ENCODE measurements around the gene SLC35E2B.
"Not testable (repeated sequence)": the region's sequence is repeated elsewhere in the genome, so short reads cannot be mapped to it uniquely, and the experiment has no call there.

The SLC35E2B gene

DNA sequence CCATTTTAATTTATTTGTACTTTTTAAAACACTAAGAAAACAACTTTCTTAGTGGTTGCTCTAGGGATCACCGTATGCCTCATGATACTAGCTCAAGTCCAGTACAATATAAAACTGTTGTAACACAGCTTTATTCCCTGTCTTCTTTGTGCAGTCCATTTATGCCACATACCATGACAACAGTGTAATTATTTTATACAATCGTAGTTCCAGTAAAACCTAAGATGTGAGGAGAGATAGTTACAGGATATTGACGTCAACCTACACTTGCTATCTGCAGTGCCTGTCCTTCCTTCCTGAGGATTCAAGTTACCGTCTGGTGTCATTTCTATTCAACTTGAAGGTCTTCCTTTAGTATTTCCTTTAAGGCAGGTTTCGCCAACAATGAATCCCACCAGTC lies 46.3 kb downstream of the SLC35E2B start:
- in situ Hi-C loops (cut with HindIII; ENCODE audit: low sequenced_read_pairs): not testable (repeated sequence)

DNA sequence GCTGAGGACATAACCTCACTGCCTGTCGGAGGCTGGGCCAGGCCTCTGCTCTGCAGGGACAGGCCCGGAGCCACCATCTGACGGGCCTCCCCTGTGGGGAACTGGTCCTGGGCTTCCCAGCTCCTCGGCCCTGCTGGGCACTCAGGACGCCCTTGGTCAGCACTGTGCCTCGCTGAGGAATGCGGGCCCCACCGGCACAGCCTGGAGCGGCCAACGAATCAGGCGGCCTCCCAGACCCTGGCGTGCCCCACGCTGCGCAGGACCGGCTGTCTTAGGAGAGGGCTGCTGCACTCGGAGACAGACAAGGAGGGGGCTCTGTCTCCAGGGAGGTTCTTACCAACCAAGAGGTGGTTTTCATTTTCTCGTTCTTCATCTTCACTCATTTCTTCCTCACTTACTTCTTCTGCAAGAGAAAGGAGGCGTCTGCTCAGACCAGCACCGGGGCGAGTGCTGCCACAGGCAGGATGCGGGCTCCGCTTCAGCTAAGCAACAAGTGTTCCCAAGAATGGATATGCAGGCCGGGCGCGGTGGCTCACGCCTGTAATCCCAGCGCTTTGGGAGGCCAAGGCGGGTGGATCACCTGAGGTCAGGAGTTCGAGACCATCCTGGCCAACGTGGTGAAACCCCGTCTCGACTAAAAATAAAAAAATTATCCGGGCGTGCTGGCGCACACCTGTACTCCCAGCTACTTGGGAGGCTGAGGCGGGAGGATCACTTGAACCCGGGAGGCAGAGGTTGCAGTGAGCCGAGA lies 51.7 kb downstream of the SLC35E2B start:
- in situ Hi-C loops (cut with HindIII; ENCODE audit: low sequenced_read_pairs): not testable (repeated sequence)

DNA sequence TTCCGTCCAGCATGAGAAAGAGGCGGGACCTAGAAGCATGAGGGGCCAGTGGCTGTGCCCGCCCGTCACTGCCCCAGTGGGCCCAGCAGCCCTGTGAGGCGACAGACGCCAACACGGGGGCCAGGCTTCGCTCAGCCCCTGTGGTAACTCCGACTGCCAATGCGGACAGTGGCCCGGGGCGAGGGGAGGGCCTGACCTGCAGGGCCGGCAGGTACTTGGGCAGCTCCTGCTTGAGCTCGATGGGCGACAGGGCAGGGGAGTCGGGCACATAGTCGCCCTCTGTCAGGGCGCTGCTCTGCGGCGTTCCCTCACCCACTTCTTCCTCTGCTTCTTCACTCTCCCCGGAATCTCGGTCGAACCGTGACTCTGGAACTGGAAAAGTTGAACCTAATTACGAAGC lies 52.5 kb downstream of the SLC35E2B start:
- in situ Hi-C loops (cut with HindIII; ENCODE audit: low sequenced_read_pairs): not testable (repeated sequence)

DNA sequence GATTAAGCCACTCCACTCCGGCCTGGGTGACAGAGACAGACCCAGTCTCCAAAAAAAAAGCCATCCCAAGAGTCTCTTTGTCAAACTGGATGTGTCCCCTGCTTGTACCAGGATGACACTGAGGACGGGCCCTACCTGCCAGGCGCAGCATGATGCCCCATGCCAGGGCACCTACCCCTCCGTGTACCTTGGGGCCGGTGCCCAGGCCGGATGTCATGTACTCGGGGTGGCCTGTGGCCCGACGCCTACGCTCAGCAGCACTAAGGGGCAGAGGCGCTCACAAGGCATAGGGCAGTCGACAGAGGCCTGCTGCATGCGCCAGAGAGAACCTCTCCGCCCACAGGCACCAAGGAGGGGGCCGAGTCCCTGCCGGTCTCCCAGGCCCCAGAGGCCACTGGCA lies 53.2 kb downstream of the SLC35E2B start:
- in situ Hi-C loops (cut with HindIII; ENCODE audit: low sequenced_read_pairs): not testable (repeated sequence)

DNA sequence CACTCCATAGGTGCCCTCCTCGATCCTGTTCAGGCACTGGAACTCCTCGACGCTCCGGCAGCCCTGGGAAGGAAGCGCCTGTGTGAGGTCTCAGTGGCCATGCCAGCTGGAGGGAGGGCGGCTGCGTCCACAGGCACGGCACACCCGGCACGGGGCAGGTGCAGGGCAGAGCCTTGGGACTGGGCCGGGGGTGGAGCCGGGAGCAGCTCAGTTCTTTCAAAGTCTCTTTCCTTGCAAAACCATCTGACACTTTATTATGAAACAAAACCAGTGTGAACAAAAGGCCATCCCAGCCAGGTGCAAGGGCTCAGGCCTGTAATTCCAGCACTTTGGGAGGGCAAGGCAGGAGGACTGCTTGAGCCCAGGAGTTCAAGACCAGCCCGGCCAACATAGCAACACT lies 54.1 kb downstream of the SLC35E2B start:
- in situ Hi-C loops (cut with HindIII; ENCODE audit: low sequenced_read_pairs): not testable (repeated sequence)

DNA sequence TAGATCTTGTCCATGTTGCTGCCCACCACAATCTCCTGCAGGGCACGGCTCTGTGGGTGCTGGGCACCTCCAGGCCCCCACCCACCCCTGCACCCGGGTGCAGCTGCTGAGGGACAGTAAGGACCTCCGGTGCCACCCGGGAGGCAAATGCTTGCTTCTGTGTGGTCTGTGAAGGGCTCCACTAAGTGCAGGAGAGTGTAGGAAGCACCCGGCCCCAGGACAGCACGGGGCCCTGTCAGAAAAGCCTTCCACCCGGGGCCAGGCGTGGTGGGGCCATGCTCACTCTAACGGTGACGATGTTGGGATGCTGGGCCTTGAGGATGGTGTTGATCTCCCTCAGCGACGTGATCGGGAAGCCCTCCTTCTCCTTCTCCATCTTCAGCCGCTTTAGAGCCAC lies 55.1 kb downstream of the SLC35E2B start:
- in situ Hi-C loops (cut with HindIII; ENCODE audit: low sequenced_read_pairs): not testable (repeated sequence)

DNA sequence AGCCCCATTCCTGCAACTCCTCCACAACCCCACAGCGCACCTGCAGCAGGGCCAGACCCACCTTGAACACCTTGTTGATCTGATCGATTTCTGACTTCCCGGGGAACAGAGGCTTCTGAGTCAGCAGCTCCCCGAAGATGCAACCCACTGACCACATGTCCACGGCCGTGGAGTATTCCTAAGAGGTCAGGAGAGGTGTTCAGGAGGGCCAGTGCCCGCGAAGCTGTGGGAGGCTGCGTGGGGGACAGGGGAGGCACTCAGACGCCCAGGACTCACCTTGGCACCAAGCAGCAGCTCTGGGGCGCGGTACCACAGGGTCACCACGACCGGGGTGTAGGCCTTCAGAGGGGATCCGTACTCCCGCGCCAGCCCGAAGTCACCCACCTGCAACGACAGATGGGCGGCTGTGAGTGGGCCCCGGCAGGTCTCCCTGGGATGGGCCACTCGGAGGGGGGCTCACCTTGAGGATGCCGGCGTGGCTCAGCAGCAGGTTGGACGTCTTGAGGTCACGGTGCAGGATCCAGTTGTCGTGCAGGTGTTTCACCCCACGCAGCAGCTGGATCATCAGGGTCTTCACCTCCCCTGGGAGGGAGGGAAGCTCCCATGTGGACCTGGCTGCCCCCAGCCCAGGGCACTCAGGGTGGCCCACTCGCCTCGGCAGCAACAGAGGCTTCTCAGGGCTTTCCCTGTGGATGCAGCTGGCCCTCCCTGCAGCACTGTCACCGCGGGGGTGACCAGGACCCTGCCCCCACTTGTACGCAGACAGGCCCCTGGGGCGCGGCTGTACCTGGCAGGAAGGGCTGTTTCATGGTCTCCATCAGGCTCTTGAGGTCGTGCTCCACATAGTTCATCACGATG lies 55.7 kb downstream of the SLC35E2B start:
- in situ Hi-C loops (cut with HindIII; ENCODE audit: low sequenced_read_pairs): not testable (repeated sequence)

DNA sequence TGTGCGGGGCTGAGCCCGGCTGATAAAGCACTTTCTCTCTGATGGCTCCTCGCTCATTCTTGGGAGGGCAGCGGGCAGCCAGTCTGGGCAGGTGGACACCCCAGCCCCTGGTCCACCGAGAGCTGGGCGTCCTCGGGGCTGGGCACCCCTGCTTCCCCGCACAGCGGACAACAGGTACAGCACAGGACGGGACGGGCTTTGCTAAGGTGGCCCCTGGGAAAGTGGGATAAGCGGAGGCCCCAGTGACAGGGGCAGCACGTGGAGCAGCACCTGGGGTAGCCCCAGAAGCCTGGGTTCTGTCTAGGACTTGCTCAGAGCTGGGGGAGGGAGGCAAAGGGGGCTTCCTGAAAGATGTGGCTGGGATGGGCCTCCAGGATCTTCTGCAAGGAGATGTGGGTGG lies 58.0 kb downstream of the SLC35E2B start:
- in situ Hi-C loops (cut with HindIII; ENCODE audit: low sequenced_read_pairs): not testable (repeated sequence)

DNA sequence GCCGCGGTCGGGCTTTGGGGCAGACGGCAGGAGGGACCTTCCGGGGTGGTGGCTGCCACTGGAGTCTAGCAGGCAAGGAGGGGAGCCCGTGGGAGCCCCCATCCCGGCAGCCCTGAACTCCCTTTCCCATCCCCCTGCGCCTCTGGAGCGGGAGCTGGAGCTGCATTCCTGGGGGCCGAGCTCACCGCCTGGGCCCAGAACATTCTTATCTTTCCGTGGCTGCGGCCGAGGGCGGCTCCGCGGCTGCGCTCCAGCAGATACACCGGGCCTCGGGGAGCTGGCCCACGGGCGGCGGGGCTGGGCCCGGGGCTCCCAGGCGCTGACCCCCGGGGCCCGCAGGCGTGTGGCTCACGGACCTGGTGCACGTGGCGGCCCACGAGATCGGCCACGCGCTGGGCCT lies 59.2 kb downstream of the SLC35E2B start:
- in situ Hi-C loops (cut with HindIII; ENCODE audit: low sequenced_read_pairs): not testable (repeated sequence)

DNA sequence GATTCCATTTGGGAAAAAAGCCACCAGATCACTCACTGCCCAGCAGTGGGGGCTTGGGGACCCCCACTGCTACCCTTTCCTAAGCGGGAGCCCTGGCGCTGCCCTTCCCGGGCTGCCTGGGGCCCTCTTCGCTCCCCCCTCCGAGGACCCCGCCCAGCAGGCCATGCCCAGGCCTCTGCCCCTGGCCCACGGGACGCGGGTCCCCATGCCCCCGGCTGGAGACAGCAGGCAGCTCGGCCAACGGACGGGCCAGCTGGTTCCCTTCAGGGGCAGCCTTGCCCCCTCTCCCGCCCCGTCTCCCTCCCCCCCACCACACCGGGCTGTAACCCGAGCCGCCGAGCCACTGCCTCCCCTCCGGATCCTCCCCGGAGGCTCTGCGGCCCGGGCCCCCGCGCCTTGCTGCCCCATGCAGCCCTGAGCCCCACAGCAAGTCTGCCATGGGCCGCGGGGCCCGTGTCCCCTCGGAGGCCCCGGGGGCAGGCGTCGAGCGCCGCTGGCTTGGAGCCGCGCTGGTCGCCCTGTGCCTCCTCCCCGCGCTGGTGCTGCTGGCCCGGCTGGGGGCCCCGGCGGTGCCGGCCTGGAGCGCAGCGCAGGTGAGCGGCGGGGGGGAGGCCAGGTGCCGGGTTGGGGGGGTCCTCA lies 60.7 kb downstream of the SLC35E2B start, which contains the start of gene MMP23B:
Gene MMP23B, plus strand, starts transcription at position 392 of the 639 bp plus-strand sequence. Its CDS starts 46 bp downstream, at position 438.
- in situ Hi-C loops (cut with HindIII; ENCODE audit: low sequenced_read_pairs): no loop called here

DNA sequence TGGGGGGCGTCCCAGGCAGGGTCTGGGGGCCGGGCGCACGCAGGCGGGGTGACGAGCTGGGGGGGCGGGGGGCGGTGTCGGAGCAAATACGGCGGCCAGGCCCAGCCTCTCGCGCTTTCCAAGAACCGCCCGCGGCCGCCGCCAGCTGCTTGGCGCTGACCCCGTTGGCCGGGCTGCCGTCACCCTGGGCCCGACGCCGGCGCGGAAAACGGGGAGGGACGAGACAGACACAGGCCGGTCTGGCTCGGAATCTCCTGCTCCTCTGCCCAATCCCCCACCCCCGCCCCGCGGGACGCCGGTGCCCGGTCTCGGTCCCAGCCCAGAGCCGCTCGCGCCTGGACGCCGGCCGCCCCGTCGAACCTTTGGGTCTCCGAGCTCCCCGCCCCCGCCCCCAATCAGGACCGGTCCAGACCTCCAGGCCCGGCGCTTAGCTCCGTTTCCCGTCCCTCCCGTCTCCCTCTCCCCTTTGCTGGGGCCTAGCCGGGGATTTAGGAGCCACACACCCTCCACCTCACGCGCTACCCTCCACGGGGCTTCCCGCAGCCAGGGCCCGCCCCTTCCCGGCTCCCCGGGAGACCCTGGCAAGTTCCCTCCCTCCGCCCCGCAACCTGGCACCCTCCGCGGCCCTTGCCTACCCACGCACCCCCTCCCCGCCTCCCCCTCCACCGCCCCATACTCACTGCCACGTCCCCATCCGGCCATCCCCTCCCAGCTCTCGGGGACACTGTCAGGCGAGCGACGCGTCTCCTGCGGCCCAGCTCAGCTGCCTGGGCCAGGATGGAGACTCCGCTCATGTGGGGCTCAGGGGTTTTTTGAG lies 61.4 kb downstream of the SLC35E2B start:
- in situ Hi-C loops (cut with HindIII; ENCODE audit: low sequenced_read_pairs): no loop called here

DNA sequence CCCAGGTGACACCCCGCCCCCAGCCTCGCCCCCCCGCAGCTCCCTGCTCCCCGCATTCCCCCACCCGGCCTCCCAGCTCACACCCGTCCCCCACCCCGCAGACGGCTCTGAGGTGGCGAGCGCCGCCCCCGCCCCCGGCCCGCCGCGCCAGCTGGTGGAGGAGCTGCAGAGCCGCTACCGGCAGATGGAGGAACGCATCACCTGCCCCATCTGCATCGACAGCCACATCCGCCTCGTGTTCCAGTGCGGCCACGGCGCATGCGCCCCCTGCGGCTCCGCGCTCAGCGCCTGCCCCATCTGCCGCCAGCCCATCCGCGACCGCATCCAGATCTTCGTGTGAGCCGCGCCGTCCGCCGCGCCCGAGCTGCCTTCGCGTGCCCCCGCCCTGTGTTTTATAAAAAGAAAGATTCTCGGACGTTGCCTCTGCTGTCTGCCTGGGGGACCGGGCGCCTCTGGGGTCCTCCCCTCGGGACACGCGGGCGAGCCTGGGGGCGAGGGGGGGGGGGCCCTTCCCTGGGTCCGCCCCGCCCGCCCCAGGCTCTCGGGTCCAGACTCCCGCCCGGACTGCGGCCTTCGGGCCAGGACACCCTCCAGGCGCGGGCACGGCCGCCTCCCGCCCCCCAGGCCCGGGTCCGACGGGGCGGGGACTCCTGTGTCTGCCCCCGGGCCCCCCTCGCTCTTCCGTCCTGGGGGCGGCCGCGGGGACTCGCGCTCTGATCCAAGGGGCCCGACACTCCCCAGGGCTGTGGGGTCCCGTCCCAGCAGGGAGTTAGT lies 62.2 kb downstream of the SLC35E2B start:
- in situ Hi-C loops (cut with HindIII; ENCODE audit: low sequenced_read_pairs): no loop called here

DNA sequence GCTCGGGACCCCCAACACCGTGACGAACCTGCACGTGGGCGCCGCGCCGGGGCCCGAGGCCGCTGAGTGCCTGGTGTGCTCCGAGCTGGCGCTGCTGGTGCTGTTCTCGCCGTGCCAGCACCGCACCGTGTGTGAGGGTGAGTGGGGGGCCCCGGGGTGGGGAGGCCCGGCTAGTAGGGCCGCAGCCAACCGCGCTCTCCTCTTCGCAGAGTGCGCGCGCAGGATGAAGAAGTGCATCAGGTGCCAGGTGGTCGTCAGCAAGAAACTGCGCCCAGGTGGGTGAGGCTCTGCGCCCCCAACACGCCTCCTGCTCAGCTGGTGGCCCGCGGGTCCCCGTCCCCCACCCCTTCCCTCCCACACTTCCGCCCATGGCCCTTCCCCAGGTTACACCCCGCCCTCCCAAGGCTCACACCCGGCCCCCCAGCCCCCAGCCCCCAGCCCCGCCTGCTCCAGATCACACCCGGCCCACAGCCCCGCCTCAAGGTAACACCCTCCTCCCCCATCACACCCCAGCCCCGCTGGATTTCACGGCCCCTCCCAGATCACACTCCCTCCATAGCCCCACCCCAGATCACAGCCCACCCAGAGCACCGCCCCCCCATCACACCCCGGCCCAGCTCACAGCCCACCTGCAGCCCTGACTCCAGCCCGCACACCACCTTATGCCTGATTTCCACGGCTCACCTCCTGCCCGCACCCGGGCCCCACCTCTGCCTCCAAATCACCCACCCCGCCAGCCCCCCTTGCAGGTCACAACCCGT lies 63.0 kb downstream of the SLC35E2B start:
- in situ Hi-C loops (cut with HindIII; ENCODE audit: low sequenced_read_pairs): no loop called here

DNA sequence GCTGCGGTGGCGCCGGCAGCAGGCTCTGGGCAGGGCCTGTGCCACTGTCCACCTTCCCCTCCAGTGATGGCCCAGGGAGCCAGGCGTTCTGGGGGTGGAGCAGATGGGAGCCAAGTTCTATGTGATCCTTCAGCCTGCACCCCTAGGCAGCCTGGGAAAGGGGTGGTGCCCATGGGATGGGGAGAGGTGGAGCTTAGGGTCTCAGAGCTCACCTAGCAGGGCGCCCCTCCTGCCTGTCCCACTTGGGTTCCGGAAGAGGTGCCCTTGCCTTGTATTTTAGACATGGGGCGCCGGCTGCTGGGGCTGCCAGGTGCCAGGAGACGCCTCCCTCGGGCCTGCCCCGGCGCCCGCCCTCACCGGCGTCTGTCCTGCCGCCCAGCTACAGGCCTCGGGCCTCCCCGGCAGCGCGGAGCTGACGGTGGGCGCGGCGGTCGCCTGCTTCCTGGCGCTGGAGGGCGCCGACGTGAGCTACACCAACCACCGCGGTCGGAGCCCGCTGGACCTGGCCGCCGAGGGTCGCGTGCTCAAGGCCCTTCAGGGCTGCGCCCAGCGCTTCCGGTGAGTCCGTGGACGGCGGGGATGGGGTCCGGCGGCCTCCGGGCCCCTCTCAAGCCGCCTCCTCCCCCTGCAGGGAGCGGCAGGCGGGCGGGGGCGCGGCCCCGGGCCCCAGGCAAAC lies 63.7 kb downstream of the SLC35E2B start:
- in situ Hi-C loops (cut with HindIII; ENCODE audit: low sequenced_read_pairs): no loop called here

DNA sequence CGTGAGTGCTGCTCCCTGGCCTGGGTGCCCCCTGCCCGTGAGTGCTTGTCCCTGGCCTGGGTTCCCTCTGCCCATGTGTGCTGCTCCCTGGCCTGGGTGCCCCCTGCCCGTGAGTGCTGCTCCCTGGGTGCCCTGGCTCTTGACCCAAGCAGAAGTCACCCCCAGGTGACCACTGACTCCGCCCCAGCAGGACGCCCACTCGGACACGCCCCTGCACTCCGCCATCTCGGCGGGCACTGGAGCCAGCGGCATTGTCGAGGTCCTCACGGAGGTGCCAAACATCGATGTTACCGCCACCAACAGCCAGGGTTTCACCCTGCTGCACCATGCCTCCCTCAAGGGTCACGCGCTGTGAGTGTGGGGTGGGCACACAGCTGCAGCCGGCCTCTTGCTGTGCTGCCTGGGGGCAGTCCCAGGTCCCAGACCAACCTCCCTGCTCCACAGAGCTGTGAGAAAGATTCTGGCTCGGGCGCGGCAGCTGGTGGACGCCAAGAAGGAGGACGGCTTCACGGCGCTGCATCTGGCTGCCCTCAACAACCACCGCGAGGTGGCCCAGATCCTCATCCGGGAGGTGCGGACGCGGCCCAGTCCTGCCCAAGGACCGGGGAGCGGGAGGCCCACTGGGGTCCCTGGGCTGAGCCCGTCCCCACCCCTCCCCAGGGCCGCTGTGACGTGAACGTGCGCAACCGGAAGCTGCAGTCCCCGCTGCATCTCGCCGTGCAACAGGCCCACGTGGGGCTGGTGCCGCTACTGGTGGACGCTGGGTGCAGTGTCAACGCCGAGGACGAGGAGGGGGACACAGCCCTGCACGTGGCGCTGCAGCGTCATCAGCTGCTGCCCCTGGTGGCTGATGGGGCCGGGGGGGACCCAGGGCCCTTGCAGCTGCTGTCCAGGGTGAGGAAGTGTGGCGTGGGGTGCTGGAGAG lies 64.5 kb downstream of the SLC35E2B start:
- in situ Hi-C loops (cut with HindIII; ENCODE audit: low sequenced_read_pairs): no loop called here

DNA sequence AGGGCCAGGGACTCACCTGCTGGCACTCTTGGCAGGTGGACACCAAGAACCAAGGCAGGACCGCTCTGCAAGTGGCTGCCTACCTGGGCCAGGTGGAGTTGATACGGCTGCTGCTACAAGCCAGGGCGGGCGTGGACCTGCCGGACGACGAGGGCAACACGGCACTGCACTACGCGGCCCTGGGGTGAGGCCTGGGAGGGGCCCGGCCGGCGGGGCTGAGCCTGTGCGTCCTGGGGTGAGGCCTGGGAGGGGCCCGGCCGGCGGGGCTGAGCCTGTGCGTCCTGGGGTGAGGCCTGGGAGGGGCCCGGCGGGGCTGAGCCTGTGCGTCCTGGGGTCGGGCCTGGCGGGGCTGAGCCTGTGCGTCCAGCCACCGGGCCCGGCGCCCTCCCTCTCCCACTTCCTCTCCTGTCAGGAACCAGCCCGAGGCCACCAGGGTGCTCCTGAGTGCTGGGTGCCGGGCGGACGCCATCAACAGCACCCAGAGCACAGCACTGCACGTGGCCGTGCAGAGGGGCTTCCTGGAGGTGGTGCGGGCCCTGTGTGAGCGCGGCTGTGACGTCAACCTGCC lies 65.2 kb downstream of the SLC35E2B start:
- in situ Hi-C loops (cut with HindIII; ENCODE audit: low sequenced_read_pairs): no loop called here

Measured in DLD1 (cell line).